Measurements from ENCODE around the gene ZNF550. TPM values are rescaled to one million over a fixed set of nuclear protein-coding genes. Genes with fewer than 3 reads are reported as not detected.

Gene ZNF550
- total RNA-seq, 1 donor from 2014 or later = 15.7 TPM

DNA sequence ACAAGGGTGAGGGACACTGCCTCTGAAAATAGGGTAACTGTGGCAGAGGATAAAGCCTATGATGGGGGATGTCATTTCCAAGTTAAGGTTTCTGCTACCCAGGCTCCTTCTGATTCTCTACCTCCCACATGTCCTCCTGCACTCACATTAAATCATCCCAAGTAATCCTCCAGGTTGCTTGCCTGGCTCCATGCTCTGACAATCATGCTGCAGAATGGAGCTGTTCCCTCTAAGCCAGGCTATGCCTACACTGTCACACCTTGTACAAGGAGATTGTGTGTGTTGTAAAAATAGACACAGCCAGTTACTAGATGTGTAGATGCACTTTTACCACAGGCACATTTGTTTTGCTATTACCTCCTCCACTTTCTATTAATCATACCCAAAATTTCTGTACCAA, 11.0 kb upstream of the ZNF550 start:
- no peak for DNase-seq (ENCODE audit: low spot score, unreplicated experiment)
- no peak overlapping the region for H3K27ac Mint-ChIP-seq
- no peaks in the 10 kb centered on the region for H3K4me1 Mint-ChIP-seq (ENCODE audit: low read depth)
- peaks cover 58% of the 10 kb centered on the region for H3K36me3 Mint-ChIP-seq (ENCODE audit: insufficient read depth)
- H3K4me3 Mint-ChIP-seq (ENCODE audit: low read depth) = no peak overlapping the region
- H3K27me3 Mint-ChIP-seq = no peaks in the 10 kb centered on the region
- TF ChIP-seq, protein P1, sequence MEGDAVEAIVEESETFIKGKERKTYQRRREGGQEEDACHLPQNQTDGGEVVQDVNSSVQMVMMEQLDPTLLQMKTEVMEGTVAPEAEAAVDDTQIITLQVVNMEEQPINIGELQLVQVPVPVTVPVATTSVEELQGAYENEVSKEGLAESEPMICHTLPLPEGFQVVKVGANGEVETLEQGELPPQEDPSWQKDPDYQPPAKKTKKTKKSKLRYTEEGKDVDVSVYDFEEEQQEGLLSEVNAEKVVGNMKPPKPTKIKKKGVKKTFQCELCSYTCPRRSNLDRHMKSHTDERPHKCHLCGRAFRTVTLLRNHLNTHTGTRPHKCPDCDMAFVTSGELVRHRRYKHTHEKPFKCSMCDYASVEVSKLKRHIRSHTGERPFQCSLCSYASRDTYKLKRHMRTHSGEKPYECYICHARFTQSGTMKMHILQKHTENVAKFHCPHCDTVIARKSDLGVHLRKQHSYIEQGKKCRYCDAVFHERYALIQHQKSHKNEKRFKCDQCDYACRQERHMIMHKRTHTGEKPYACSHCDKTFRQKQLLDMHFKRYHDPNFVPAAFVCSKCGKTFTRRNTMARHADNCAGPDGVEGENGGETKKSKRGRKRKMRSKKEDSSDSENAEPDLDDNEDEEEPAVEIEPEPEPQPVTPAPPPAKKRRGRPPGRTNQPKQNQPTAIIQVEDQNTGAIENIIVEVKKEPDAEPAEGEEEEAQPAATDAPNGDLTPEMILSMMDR (IDR thresholded peaks at IDR 0.05; ENCODE audit: unreplicated experiment) = no peak
- peaks cover 72% of the 10 kb centered on the region for H3K9me3 Mint-ChIP-seq (ENCODE audit: low read depth)

DNA sequence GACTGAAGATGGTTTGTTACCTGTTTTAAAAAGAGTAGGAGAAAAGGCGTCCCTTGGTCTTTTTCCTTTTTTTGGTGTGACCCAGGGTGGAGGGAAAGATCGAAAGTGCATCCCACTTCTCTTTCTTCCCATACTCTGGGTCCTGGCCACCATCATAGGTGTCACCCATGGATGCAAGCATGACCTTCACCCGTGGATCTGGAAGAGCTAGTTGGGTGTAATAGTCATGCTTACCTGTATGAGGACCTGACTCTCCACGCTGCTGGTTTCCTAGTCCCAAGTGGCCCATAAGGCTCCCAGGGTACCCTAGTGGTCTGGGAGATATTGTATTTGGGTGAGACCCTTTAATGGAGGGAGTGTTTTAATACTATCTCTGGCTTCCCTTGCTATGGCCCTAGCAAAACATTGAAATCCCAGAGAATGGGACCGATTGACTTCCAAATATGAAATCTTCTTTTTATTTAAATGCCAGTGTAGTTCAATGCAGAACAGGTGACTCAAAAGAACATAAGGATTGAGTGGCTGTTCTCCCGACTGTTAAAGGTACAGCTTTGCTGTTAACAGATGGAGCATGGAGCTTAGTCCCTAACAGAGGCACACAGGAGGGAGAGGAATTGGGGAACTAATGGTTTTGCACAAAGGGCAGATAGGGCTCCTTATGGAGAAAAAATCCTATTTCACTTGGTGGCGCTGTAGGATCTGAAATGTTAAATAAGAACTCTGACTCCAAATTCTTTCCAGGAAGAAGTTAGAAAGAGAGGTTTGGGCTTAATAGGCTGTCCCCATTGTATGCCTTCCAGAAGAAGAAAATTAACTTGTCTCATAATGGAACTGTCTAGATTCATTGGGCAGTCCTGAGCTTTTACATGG, 7.0 kb upstream of the ZNF550 start:
- Mint-ChIP-seq H3K36me3 (ENCODE audit: insufficient read depth) (peaks cover 27% of the 10 kb centered on the region), H3K4me3 (ENCODE audit: low read depth) (no peak overlapping the region), H3K4me1 (ENCODE audit: low read depth) (no peaks in the 10 kb centered on the region), H3K27ac (no peak overlapping the region), H3K27me3 (no peaks in the 10 kb centered on the region), H3K9me3 (ENCODE audit: low read depth) (peaks cover 62% of the 10 kb centered on the region)
- TF ChIP-seq, protein P1 (IDR thresholded peaks at IDR 0.05; ENCODE audit: unreplicated experiment) = no peak
- DNase-seq (ENCODE audit: low spot score, unreplicated experiment) = no peak

GRCh38 chr19:57563547-57563946, 3.9 kb upstream of the ZNF550 start:
- Mint-ChIP-seq H3K27ac (no peak overlapping the region), H3K27me3 (no peaks in the 10 kb centered on the region), H3K36me3 (ENCODE audit: insufficient read depth) (peaks cover 15% of the 10 kb centered on the region), H3K9me3 (ENCODE audit: low read depth) (peaks cover 60% of the 10 kb centered on the region), H3K4me1 (ENCODE audit: low read depth) (peaks cover 9% of the 10 kb centered on the region), H3K4me3 (ENCODE audit: low read depth) (no peak overlapping the region)
- TF ChIP-seq, protein P1 (IDR thresholded peaks at IDR 0.05; ENCODE audit: unreplicated experiment) = no peak
- DNase-seq (ENCODE audit: low spot score, unreplicated experiment) = no peak

DNA sequence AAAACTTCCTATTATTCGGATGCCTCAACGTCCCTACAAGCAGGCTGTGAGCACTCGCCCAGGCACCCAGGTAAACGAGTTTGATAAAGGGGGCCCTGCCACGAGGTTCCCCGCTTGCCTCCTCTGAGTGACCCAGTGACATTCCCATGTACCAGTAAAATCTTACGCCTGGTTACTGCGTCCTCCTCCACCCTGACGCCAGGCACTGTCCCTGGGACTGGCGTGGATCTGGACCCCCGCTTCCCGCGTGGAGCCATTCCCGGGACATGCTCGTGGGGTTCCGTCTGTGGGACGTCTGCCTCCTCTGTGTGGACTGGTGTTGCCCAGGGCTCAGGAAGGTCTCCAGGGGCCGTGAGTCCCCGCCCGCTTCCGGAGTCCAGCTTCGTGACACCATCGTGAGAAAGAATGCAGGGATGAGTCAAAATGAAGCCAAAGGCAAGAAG, 407 bp upstream of the ZNF550 start:
- peak overlapping the region; percentile 92 for H3K27ac Mint-ChIP-seq
- H3K4me1 Mint-ChIP-seq (ENCODE audit: low read depth) = peaks cover 27% of the 10 kb centered on the region
- TF ChIP-seq, protein P1 (IDR thresholded peaks at IDR 0.05; ENCODE audit: unreplicated experiment) = no peak
- H3K36me3 Mint-ChIP-seq (ENCODE audit: insufficient read depth) = peaks cover 31% of the 10 kb centered on the region
- peak overlapping the region; percentile 93 for H3K4me3 Mint-ChIP-seq (ENCODE audit: low read depth)
- no peak for DNase-seq (ENCODE audit: low spot score, unreplicated experiment)
- H3K9me3 Mint-ChIP-seq (ENCODE audit: low read depth) = peaks cover 36% of the 10 kb centered on the region
- H3K27me3 Mint-ChIP-seq = no peaks in the 10 kb centered on the region

- peaks cover 27% of the 10 kb centered on the region for H3K4me1 Mint-ChIP-seq (ENCODE audit: low read depth)
- no peaks in the 10 kb centered on the region for H3K27me3 Mint-ChIP-seq
- DNase-seq (ENCODE audit: low spot score, unreplicated experiment) = no peak
- peak overlapping the region; percentile 89 for H3K27ac Mint-ChIP-seq
- peaks cover 38% of the 10 kb centered on the region for H3K9me3 Mint-ChIP-seq (ENCODE audit: low read depth)
- TF ChIP-seq, protein P1 (IDR thresholded peaks at IDR 0.05; ENCODE audit: unreplicated experiment) = no peak
- H3K36me3 Mint-ChIP-seq (ENCODE audit: insufficient read depth) = peaks cover 40% of the 10 kb centered on the region
- H3K4me3 Mint-ChIP-seq (ENCODE audit: low read depth) = peak overlapping the region; percentile 93
Observed at GRCh38 chr19:57559008-57559403, 657 bp downstream of the ZNF550 start.

Data from progenitor cell of endocrine pancreas (in vitro differentiated cells).